ENCODE data around the gene PKD2L1.
"Not testable (repeated sequence)": the region's sequence is repeated elsewhere in the genome, so short reads cannot be mapped to it uniquely, and the experiment has no call there.

Gene PKD2L1

DNA sequence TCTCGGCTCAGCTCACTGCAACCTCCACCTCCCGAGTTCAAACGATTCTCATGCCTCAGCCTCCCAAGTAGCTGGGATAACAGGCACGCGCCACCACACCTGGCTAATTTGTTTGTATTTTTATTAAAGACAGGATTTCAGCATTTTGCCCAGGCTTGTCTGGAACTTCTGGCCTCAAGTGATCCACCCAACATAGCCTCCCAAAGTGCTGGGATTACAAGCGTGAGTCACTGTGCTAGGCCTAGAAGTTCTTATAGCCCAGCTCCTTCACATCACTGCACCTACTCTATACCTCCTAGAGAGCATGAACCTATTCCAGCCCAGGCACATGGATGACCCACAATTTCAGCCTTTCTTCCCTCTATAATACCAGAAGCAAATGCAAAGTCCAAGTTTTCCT lies 42.3 kb downstream of the PKD2L1 start:
- Histone ChIP-seq H3K9me3 (ENCODE audit: control insufficient read depth, low read length) (no peaks in the 10 kb centered on the region), H3K27me3 (replicated peaks; ENCODE audit: control insufficient read depth, insufficient read depth, low read length, poor library complexity, severe bottlenecking) (no peaks in the 10 kb centered on the region), H3K4me1 (ENCODE audit: control insufficient read depth, insufficient read depth, low read length, poor library complexity, severe bottlenecking) (peaks cover 11% of the 10 kb centered on the region), H3K27ac (ENCODE audit: insufficient read depth, low read length, poor library complexity, severe bottlenecking) (no peak overlapping the region), H3K36me3 (ENCODE audit: control insufficient read depth, insufficient read depth, low read length) (no peaks in the 10 kb centered on the region), H3K4me3 (ENCODE audit: insufficient read depth, low read depth, low read length, poor library complexity, severe bottlenecking) (no peak overlapping the region)
- DNase-seq: no peak

DNA sequence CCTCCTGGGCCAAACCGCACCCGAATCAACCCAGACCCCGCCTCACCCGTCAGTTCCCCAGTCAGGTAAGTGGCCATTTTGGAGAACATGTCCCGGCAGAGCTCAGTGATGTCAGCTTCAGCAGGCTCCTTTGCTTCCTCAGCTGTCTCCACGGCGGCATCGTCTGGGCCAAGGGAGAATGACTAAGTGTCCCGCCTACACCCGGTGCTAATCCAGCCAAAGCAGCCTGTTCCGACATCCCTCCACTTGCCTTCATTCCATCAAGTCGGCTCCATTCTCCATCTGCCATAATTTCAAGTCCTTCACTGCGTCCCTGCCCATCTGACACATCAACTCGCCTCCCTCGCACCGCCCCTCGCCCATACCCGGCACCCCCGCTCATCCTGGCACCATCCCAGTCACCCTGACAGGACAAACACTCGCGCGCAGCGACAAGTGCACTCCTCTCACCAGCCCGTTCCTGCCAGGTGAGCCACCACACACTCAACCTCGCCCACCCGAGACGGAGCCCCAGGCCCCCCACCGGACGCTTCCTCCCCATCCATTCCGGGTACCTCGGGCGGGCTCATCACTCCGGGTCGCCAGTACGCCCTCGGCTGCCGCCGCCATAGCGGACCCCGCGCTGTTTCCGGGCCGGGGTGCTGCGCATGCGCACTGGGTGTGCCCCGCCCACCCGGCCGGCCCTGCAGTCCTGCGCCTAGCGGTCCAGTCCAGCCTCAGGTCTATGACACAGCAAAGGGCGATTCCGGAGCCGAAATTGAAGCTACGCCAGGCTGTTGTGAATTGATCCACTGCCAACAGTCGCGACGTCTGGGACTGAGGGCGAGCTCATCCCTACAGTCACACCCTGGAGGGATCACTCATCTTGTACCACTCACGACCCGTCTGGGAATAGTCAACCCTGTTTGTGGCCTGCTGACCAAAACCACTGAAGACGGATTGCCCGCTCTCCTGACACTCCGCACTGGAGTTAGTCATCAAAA lies 43.7 kb downstream of the PKD2L1 start, which contains the start of gene BLOC1S2:
BLOC1S2 (minus strand) TSS at position 630 of the 983 bp plus-strand sequence; CDS start at position 609, 21 bp downstream.
- Histone ChIP-seq H3K4me1 (ENCODE audit: control insufficient read depth, insufficient read depth, low read length, poor library complexity, severe bottlenecking) (peaks cover 11% of the 10 kb centered on the region), H3K9me3 (ENCODE audit: control insufficient read depth, low read length) (no peaks in the 10 kb centered on the region), H3K36me3 (ENCODE audit: control insufficient read depth, insufficient read depth, low read length) (peaks cover 6% of the 10 kb centered on the region), H3K27me3 (replicated peaks; ENCODE audit: control insufficient read depth, insufficient read depth, low read length, poor library complexity, severe bottlenecking) (no peaks in the 10 kb centered on the region), H3K4me3 (ENCODE audit: insufficient read depth, low read depth, low read length, poor library complexity, severe bottlenecking) (peak within 1 kb of the TSS; percentile 94), H3K27ac (ENCODE audit: insufficient read depth, low read length, poor library complexity, severe bottlenecking) (peak within 1 kb of the TSS; percentile 90)
- DNase-seq: peak; percentile 73 to 80 (median 75)

DNA sequence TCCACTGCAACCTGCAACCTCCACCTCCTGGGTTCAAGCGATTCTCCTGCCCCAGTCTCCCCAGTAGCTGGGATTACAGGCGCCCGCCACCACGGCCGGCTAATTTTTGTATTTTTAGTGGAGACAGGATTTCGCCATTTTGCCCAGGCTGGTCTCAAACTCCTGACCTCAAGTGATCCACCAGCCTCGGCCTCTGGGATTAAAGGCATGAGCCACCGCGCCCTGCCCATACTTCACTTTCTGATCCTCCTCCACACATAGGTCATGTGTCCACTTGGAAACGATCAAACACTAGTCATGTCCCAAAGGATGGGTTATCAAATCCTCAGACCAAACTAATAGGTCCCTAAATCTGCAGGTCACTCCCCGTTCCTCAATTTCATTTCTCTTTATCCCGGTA lies 44.7 kb downstream of the PKD2L1 start:
- H3K27me3 ChIP-seq (replicated peaks; ENCODE audit: control insufficient read depth, insufficient read depth, low read length, poor library complexity, severe bottlenecking); DNase-seq; H3K9me3 ChIP-seq (ENCODE audit: control insufficient read depth, low read length): not testable (repeated sequence)
- H3K4me1 ChIP-seq (ENCODE audit: control insufficient read depth, insufficient read depth, low read length, poor library complexity, severe bottlenecking): peaks cover 11% of the 10 kb centered on the region
- peak overlapping the region; percentile 94 for H3K4me3 ChIP-seq (ENCODE audit: insufficient read depth, low read depth, low read length, poor library complexity, severe bottlenecking)
- H3K27ac ChIP-seq (ENCODE audit: insufficient read depth, low read length, poor library complexity, severe bottlenecking): peak overlapping the region; percentile 90
- H3K36me3 ChIP-seq (ENCODE audit: control insufficient read depth, insufficient read depth, low read length): peaks cover 14% of the 10 kb centered on the region

DNA sequence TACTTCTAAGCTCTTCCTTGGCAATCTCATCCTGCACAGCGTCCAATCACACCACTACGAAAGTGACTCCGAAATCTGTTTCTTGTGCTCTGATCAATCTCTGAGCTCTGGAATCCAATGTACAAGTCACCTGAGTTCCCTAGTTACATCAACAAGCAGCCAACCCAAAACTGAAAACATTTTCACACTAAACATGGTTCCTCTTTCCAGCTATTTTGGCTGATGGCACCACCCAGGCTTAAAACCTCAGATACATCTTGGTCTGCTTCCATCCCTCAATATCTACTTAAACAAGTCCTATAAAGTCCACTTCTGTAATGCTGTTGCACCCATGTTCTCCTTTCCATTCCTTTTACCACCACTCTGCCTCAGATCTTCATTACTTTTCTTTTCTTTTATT lies 47.1 kb downstream of the PKD2L1 start:
- H3K27ac ChIP-seq (ENCODE audit: insufficient read depth, low read length, poor library complexity, severe bottlenecking): no peak overlapping the region
- H3K4me3 ChIP-seq (ENCODE audit: insufficient read depth, low read depth, low read length, poor library complexity, severe bottlenecking): no peak overlapping the region
- DNase-seq: no peak
- no peaks in the 10 kb centered on the region for H3K27me3 ChIP-seq (replicated peaks; ENCODE audit: control insufficient read depth, insufficient read depth, low read length, poor library complexity, severe bottlenecking)
- H3K36me3 ChIP-seq (ENCODE audit: control insufficient read depth, insufficient read depth, low read length): peaks cover 29% of the 10 kb centered on the region
- H3K4me1 ChIP-seq (ENCODE audit: control insufficient read depth, insufficient read depth, low read length, poor library complexity, severe bottlenecking): peaks cover 11% of the 10 kb centered on the region
- H3K9me3 ChIP-seq (ENCODE audit: control insufficient read depth, low read length): no peaks in the 10 kb centered on the region

DNA sequence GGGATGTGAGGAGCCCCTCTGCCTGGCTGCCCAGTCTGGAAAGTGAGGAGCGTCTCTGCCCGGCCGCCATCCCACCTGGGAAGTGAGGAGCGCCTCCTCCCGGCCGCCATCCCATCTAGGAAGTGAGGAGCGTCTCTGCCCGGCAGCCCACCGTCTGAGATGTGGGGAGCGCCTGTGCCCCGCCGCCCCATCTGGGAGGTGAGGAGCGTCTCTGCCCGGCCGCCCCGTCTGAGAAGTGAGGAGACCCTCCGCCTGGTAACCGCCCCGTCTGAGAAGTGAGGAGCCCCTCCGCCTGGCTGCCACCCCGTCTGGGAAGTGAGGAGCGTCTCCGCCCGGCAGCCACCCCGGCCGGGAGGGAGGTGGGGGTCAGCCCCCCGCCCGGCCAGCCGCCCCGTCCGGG lies 53.1 kb downstream of the PKD2L1 start:
- H3K27ac ChIP-seq (ENCODE audit: insufficient read depth, low read length, poor library complexity, severe bottlenecking); H3K4me3 ChIP-seq (ENCODE audit: insufficient read depth, low read depth, low read length, poor library complexity, severe bottlenecking); H3K4me1 ChIP-seq (ENCODE audit: control insufficient read depth, insufficient read depth, low read length, poor library complexity, severe bottlenecking); DNase-seq; H3K9me3 ChIP-seq (ENCODE audit: control insufficient read depth, low read length); H3K27me3 ChIP-seq (replicated peaks; ENCODE audit: control insufficient read depth, insufficient read depth, low read length, poor library complexity, severe bottlenecking): not testable (repeated sequence)
- peaks cover 23% of the 10 kb centered on the region for H3K36me3 ChIP-seq (ENCODE audit: control insufficient read depth, insufficient read depth, low read length)

DNA sequence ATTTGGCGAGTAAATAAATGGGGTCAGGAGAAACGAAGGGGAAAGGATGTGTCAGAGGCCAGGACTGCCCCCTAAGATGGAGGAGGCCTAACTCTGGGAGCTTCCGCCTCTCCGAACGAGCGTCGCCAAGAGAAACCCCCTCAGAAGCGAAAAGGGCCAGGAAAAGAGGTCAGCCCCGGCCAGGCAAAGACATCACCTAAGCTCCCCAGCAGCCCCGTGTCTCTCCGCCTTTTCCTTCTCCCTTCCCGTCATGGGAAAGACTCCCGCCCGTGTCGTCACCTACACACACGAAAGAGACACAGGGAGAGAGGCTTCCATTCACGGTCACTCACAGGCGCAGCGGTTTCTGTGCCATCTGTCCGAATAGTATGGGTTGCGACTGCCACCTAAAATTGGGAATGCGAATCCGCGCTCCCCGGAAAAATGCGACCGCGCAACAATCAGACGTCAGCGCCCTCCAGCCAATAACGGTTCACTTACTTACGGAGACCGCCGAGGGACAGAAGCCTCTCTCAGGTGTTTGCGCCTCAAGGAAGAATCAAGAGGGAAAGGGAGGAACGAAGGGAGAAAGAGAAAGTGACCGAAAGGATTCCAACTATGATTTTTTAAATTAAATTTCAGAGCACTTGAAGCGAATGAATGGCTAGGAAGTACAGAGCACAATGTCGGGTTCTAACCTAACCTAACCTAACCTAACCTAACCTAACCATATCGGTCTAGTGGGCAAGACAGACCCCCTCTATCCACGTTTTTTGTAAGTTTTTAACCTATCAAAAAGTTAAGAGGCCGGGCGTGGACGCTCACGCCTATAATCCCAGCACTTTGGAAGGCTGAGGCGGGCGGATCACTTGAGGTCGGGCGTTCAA lies 62.6 kb downstream of the PKD2L1 start, which contains the start of gene CWF19L1:
CWF19L1 (minus strand) TSS at position 400 of the 866 bp plus-strand sequence; CDS start at position 355, 45 bp downstream.
- peak; percentile 54 to 65 (median 61) for DNase-seq
- peak within 1 kb of the TSS; percentile 88 for H3K4me3 ChIP-seq (ENCODE audit: insufficient read depth, low read depth, low read length, poor library complexity, severe bottlenecking)
- no peaks in the 10 kb centered on the region for H3K9me3 ChIP-seq (ENCODE audit: control insufficient read depth, low read length)
- no peaks in the 10 kb centered on the region for H3K36me3 ChIP-seq (ENCODE audit: control insufficient read depth, insufficient read depth, low read length)
- H3K4me1 ChIP-seq (ENCODE audit: control insufficient read depth, insufficient read depth, low read length, poor library complexity, severe bottlenecking): peaks cover 12% of the 10 kb centered on the region
- peak within 1 kb of the TSS; percentile 80 for H3K27ac ChIP-seq (ENCODE audit: insufficient read depth, low read length, poor library complexity, severe bottlenecking)
- H3K27me3 ChIP-seq (replicated peaks; ENCODE audit: control insufficient read depth, insufficient read depth, low read length, poor library complexity, severe bottlenecking): no peaks in the 10 kb centered on the region

DNA sequence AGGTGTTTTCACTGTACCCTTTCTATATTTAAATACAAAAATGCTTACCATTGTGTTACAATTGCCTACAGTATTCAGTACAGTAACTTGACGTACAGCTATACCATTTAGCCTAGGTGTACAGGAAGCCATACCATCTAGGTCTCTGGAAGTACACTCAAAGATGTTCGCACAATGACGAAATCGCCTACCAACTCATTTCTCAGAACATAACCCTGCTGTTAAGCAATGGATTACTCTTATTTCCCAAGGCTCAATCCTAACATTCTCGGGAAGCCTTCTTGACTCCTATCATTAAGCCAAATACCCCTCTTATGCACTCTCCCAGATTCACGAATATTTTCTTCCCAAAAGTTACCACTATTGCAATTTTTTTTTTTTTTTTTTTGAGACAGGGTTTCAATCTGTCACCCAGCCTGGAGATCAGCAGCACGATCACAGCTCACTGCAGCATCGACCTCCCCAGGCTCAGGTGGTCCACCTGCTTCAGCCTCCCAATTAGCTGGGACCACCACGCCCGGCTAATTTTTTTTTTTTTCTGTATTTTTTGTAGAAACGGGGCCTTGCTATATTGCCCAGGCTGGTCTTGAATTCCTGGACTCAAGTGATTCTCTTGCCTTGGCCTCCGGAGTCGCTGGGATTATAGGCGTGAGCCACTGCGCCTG lies 64.1 kb downstream of the PKD2L1 start:
- Histone ChIP-seq H3K9me3 (ENCODE audit: control insufficient read depth, low read length) (no peaks in the 10 kb centered on the region), H3K4me3 (ENCODE audit: insufficient read depth, low read depth, low read length, poor library complexity, severe bottlenecking) (no peak overlapping the region), H3K27me3 (replicated peaks; ENCODE audit: control insufficient read depth, insufficient read depth, low read length, poor library complexity, severe bottlenecking) (no peaks in the 10 kb centered on the region), H3K4me1 (ENCODE audit: control insufficient read depth, insufficient read depth, low read length, poor library complexity, severe bottlenecking) (peaks cover 12% of the 10 kb centered on the region), H3K27ac (ENCODE audit: insufficient read depth, low read length, poor library complexity, severe bottlenecking) (no peak overlapping the region), H3K36me3 (ENCODE audit: control insufficient read depth, insufficient read depth, low read length) (peaks cover 10% of the 10 kb centered on the region)
- DNase-seq: no peak

DNA sequence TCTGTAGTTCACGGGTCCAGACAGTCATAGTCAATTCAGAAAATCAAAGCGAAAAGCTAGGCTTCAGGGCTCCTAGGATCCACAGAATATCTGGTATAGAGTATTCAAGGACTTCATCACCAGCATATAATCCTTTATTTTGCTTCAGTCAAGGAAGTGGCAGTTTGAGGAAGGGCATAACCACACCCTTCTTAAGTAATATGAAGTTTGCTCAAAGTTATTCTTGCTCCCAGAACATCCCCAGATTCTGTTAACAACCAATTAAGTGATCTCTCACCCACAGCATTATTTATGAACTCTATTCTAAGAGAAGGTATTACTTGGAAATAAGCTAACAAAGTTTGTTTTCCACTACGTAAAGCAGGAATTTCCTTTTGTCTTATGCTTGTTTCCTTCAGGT lies 75.8 kb downstream of the PKD2L1 start:
- H3K9me3 ChIP-seq (ENCODE audit: control insufficient read depth, low read length): no peaks in the 10 kb centered on the region
- H3K4me1 ChIP-seq (ENCODE audit: control insufficient read depth, insufficient read depth, low read length, poor library complexity, severe bottlenecking): no peaks in the 10 kb centered on the region
- H3K36me3 ChIP-seq (ENCODE audit: control insufficient read depth, insufficient read depth, low read length): peaks cover 65% of the 10 kb centered on the region
- H3K4me3 ChIP-seq (ENCODE audit: insufficient read depth, low read depth, low read length, poor library complexity, severe bottlenecking): no peak overlapping the region
- no peaks in the 10 kb centered on the region for H3K27me3 ChIP-seq (replicated peaks; ENCODE audit: control insufficient read depth, insufficient read depth, low read length, poor library complexity, severe bottlenecking)
- DNase-seq: no peak
- H3K27ac ChIP-seq (ENCODE audit: insufficient read depth, low read length, poor library complexity, severe bottlenecking): no peak overlapping the region

DNA sequence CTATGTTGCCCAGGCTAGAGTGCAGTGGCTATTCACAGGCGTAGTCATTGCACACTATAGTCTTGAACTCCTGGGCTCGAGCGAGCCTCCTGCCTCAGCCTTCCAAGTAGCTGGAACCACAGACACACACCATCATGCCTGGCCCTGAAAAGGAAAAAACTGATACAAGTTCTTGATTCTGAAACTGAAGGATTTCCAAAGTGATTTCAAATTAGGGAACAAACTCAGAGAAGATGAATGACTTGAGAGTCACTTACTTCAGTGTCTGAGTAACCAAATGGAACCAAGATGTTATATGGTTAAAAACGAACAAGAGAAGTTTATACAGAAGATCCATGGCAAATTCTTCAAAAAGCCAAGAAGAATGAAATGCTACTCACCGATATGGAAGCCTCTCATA lies 77.0 kb downstream of the PKD2L1 start:
- Histone ChIP-seq H3K27me3 (replicated peaks; ENCODE audit: control insufficient read depth, insufficient read depth, low read length, poor library complexity, severe bottlenecking) (no peaks in the 10 kb centered on the region), H3K9me3 (ENCODE audit: control insufficient read depth, low read length) (no peaks in the 10 kb centered on the region), H3K36me3 (ENCODE audit: control insufficient read depth, insufficient read depth, low read length) (peaks cover 75% of the 10 kb centered on the region), H3K4me1 (ENCODE audit: control insufficient read depth, insufficient read depth, low read length, poor library complexity, severe bottlenecking) (no peaks in the 10 kb centered on the region), H3K4me3 (ENCODE audit: insufficient read depth, low read depth, low read length, poor library complexity, severe bottlenecking) (no peak overlapping the region), H3K27ac (ENCODE audit: insufficient read depth, low read length, poor library complexity, severe bottlenecking) (no peak overlapping the region)
- no peak for DNase-seq
